A549 treated with Mapracorat at 1 μM for 4 hours (cell line): ENCODE results near the gene GREM1. TPM values are rescaled to one million over a fixed set of nuclear protein-coding genes. Genes with fewer than 3 reads are reported as not detected.

Experiments
- total RNA-seq: library from RNA; stranded (reverse); fragments of 200-300 nt; extraction: Qiagen RNA extraction; gene quantifications from 5 replicates; pipeline ENCODE4 v1.2.3, GENCODE V29; 2022

GREM1 gene
- total RNA-seq = 3.6 to 8.5 TPM (median 5.8 TPM) in 5 replicates

DNA sequence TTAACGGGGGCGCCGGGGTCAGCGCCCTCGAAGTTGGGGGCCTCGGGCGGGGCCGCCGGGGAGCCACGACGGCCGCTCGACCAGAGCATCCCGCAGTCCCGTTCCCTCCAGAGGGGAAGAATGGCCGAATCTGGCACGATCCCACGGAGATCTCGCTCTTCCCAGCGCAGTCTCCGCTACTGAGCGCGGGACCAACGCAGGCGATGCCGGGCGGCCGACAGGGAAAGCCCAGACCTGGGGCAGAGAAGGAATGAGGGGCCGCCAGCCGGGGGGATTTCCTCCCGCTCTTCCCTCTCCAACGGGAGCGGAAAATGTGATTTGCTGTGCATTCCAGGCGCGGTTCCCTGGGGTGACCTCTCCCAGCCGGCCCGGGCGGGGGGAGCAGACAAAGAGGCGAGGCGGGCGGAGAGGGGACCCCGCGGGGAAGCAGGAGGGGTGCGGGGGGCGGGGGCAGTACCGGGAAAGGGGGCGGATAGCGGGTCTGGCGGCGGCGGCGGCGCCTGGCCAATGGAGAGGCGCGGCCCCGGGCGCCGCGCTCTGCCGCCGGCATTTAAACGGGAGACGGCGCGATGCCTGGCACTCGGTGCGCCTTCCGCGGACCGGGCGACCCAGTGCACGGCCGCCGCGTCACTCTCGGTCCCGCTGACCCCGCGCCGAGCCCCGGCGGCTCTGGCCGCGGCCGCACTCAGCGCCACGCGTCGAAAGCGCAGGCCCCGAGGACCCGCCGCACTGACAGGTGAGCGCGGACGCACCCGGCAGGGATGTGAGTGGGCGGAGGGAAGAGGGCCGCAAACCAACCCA lies at the start of gene GREM1:
Gene GREM1 (plus strand): TSS at position 579 of the 801 bp plus-strand sequence. CDS start 12,687 bp downstream, outside the sequence.

Other genes with a start within 250 kb of the GREM1 start
- gene GOLGA8N, start 124.5 kb upstream of the GREM1 start, total RNA-seq = 0.95 to 1.7 TPM (median 1.3 TPM) in 5 replicates
- 53.1 to 91.3 TPM (median 73.1 TPM) in 5 replicates for gene ARHGAP11A, start 102.5 kb upstream of the GREM1 start, total RNA-seq
- gene SCG5, start 76.3 kb upstream of the GREM1 start, total RNA-seq = 1.9 to 2.4 TPM (median 2.3 TPM) in 5 replicates